Hepatocyte (in vitro differentiated cells): ENCODE data around the gene ENOX1.

Experiments
- EZH2 ChIP-seq: fragments of 200-600 bp; sonication (generic); IDR thresholded peaks from 2 replicates; pipeline ENCODE4 v1.6.1; 2016; ENCODE audit warnings: antibody characterized with exemption, mild to moderate bottlenecking, borderline replicate concordance
- EZH2phosphoT487 ChIP-seq: fragments of 200-600 bp; sonication (generic); IDR thresholded peaks from one replicate; pipeline ENCODE4 v1.6.1; 2018; ENCODE audit warnings: antibody characterized with exemption, mild to moderate bottlenecking, low read depth, moderate library complexity; ENCODE audit not compliant: unreplicated experiment, severe bottlenecking
- TF ChIP-seq, protein P1 (sequence below): fragments of 200-600 bp; sonication (generic); IDR thresholded peaks from 2 replicates; pipeline ENCODE4 v1.5.1; 2016; ENCODE audit warnings: antibody characterized with exemption, mild to moderate bottlenecking; ENCODE audit not compliant: poor library complexity

DNA sequence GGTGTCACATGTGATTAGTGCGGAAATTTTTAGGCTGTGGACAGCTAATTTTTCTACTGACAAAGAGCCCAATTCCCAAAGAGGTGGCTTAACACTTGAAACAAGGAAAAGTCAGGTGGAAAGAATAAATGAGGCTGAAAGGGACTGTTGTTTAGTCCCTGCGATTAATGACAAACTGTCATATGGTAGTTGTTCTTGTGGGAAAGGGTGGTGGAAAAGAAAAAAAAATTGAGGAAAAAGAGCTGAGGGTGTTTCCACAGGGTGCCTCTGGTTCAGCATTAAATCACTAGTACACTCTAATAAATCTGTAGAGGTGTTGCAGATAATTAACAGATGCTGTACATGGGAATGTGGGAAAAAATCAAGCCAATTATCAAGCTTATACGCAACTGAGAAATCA, 462.6 kb downstream of the ENOX1 start:
- TF ChIP-seq, protein P1, sequence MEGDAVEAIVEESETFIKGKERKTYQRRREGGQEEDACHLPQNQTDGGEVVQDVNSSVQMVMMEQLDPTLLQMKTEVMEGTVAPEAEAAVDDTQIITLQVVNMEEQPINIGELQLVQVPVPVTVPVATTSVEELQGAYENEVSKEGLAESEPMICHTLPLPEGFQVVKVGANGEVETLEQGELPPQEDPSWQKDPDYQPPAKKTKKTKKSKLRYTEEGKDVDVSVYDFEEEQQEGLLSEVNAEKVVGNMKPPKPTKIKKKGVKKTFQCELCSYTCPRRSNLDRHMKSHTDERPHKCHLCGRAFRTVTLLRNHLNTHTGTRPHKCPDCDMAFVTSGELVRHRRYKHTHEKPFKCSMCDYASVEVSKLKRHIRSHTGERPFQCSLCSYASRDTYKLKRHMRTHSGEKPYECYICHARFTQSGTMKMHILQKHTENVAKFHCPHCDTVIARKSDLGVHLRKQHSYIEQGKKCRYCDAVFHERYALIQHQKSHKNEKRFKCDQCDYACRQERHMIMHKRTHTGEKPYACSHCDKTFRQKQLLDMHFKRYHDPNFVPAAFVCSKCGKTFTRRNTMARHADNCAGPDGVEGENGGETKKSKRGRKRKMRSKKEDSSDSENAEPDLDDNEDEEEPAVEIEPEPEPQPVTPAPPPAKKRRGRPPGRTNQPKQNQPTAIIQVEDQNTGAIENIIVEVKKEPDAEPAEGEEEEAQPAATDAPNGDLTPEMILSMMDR: no peak
- TF ChIP-seq EZH2 (no peak), EZH2phosphoT487 (no peak)
